ENCODE results near the gene SLC34A3. TPM values are rescaled to one million over a fixed set of nuclear protein-coding genes. Genes with fewer than 3 reads are reported as not detected.

The SLC34A3 gene
- total RNA-seq, 2 donors from 2014 or later: not detected

- no peaks in the 10 kb centered on the region for H3K9me3 Mint-ChIP-seq
- H3K36me3 Mint-ChIP-seq: peaks cover under 1% of the 10 kb centered on the region
- H3K27ac Mint-ChIP-seq: peak overlapping the region; percentile 77 to 78
- ATAC-seq (no peak), DNase-seq (ENCODE audit: low spot score) (no peak)
- peak overlapping the region; percentile 80 for H3K4me3 Mint-ChIP-seq
- peaks cover 22 to 24% of the 10 kb centered on the region in 2 donors for H3K4me1 Mint-ChIP-seq (ENCODE audit: low read depth in 2 of 2)
- H3K27me3 Mint-ChIP-seq: no peaks in the 10 kb centered on the region
These were observed 29.4 kb upstream of the SLC34A3 start for GRCh38 chr9:137201205-137201868.

GRCh38 chr9:137202966-137203365, 27.7 kb upstream of the SLC34A3 start:
- no peak for ATAC-seq

GRCh38 chr9:137204731-137205125, 26.0 kb upstream of the SLC34A3 start:
- DNase-seq (ENCODE audit: low spot score) (no peak), ATAC-seq (no peak)
- Mint-ChIP-seq H3K27me3 (no peaks in the 10 kb centered on the region), H3K36me3 (peaks cover 14% of the 10 kb centered on the region), H3K4me3 (peak overlapping the region; percentile 95), H3K4me1 (ENCODE audit: low read depth in 2 of 2) (peaks cover 38 to 41% of the 10 kb centered on the region in 2 donors), H3K9me3 (no peaks in the 10 kb centered on the region), H3K27ac (peak overlapping the region; percentile 90 to 93)

More at GRCh38 chr9:137202966-137203365, 27.7 kb upstream of the SLC34A3 start:
- H3K27ac Mint-ChIP-seq: no peak overlapping the region
- H3K9me3 Mint-ChIP-seq: no peaks in the 10 kb centered on the region
- H3K27me3 Mint-ChIP-seq: no peaks in the 10 kb centered on the region
- no peak overlapping the region for H3K4me3 Mint-ChIP-seq
- H3K4me1 Mint-ChIP-seq (ENCODE audit: low read depth in 2 of 2): peaks cover 37 to 38% of the 10 kb centered on the region in 2 donors
- peaks cover 14% of the 10 kb centered on the region for H3K36me3 Mint-ChIP-seq
- DNase-seq (ENCODE audit: low spot score): no peak

GRCh38 chr9:137205126-137206069, 25.3 kb upstream of the SLC34A3 start, which contains the start of the genes NDOR1 and TMEM203:
Gene NDOR1 (plus strand): TSS chr9:137205700. CDS start chr9:137205778, 78 bp downstream.
Gene TMEM203 (minus strand): TSS chr9:137205648. CDS start chr9:137205414, 234 bp downstream.
- no peaks in the 10 kb centered on the region for H3K27me3 Mint-ChIP-seq
- H3K36me3 Mint-ChIP-seq: peaks cover 14% of the 10 kb centered on the region
- peak within 1 kb of the TSS; percentile 95 for H3K4me3 Mint-ChIP-seq
- DNase-seq (ENCODE audit: low spot score) (peak; percentile 95), ATAC-seq (peak; percentile 67 to 72)
- H3K27ac Mint-ChIP-seq: peak within 1 kb of the TSS; percentile 90 to 93
- peaks cover 38 to 41% of the 10 kb centered on the region in 2 donors for H3K4me1 Mint-ChIP-seq (ENCODE audit: low read depth in 2 of 2)
- no peaks in the 10 kb centered on the region for H3K9me3 Mint-ChIP-seq

- Mint-ChIP-seq H3K27ac (peak overlapping the region; percentile 90 to 93), H3K36me3 (peaks cover 14% of the 10 kb centered on the region), H3K9me3 (no peaks in the 10 kb centered on the region), H3K4me1 (ENCODE audit: low read depth in 2 of 2) (peaks cover 38 to 46% of the 10 kb centered on the region in 2 donors), H3K4me3 (peak overlapping the region; percentile 95), H3K27me3 (no peaks in the 10 kb centered on the region)
- DNase-seq (ENCODE audit: low spot score) (no peak), ATAC-seq (no peak)
These were observed 24.1 kb upstream of the SLC34A3 start for GRCh38 chr9:137206602-137207001.

GRCh38 chr9:137211532-137211931, 19.2 kb upstream of the SLC34A3 start:
- Mint-ChIP-seq H3K9me3 (no peaks in the 10 kb centered on the region), H3K27ac (no peak overlapping the region), H3K4me1 (ENCODE audit: low read depth in 2 of 2) (peaks cover 12 to 22% of the 10 kb centered on the region in 2 donors), H3K4me3 (no peak overlapping the region), H3K27me3 (no peaks in the 10 kb centered on the region), H3K36me3 (peaks cover 12% of the 10 kb centered on the region)
- DNase-seq (ENCODE audit: low spot score): no peak
- no peak for ATAC-seq

GRCh38 chr9:137212520-137212919, 18.2 kb upstream of the SLC34A3 start:
- Mint-ChIP-seq H3K36me3 (peaks cover 2% of the 10 kb centered on the region), H3K27me3 (no peaks in the 10 kb centered on the region), H3K4me1 (ENCODE audit: low read depth in 2 of 2) (peaks cover 2 to 12% of the 10 kb centered on the region in 2 donors), H3K4me3 (no peak overlapping the region), H3K27ac (no peak overlapping the region), H3K9me3 (no peaks in the 10 kb centered on the region)
- DNase-seq (ENCODE audit: low spot score) (no peak), ATAC-seq (no peak)

- Mint-ChIP-seq H3K9me3 (no peaks in the 10 kb centered on the region), H3K27me3 (no peaks in the 10 kb centered on the region), H3K4me1 (ENCODE audit: low read depth in 2 of 2) (peaks cover 0 to 9% of the 10 kb centered on the region in 2 donors), H3K27ac (no peak overlapping the region), H3K36me3 (no peaks in the 10 kb centered on the region), H3K4me3 (no peak overlapping the region)
- ATAC-seq (no peak), DNase-seq (ENCODE audit: low spot score) (no peak)
These were observed 17.3 kb upstream of the SLC34A3 start for GRCh38 chr9:137213160-137214060.

- ATAC-seq (no peak), DNase-seq (ENCODE audit: low spot score) (no peak)
- Mint-ChIP-seq H3K9me3 (no peaks in the 10 kb centered on the region), H3K36me3 (no peaks in the 10 kb centered on the region), H3K27me3 (no peaks in the 10 kb centered on the region), H3K27ac (no peak overlapping the region), H3K4me1 (ENCODE audit: low read depth in 2 of 2) (peaks cover 0 to 5% of the 10 kb centered on the region in 2 donors), H3K4me3 (no peak overlapping the region)
These were observed 16.1 kb upstream of the SLC34A3 start for GRCh38 chr9:137214620-137215019.

- Mint-ChIP-seq H3K4me1 (ENCODE audit: low read depth in 2 of 2) (peaks cover 0 to 5% of the 10 kb centered on the region in 2 donors), H3K4me3 (no peak overlapping the region), H3K36me3 (no peaks in the 10 kb centered on the region), H3K9me3 (no peaks in the 10 kb centered on the region), H3K27me3 (no peaks in the 10 kb centered on the region), H3K27ac (no peak overlapping the region)
- no peak for ATAC-seq
- DNase-seq (ENCODE audit: low spot score): no peak
These were observed 15.3 kb upstream of the SLC34A3 start for GRCh38 chr9:137215196-137215986.

GRCh38 chr9:137216188-137216965, 14.3 kb upstream of the SLC34A3 start:
- H3K36me3 Mint-ChIP-seq: no peaks in the 10 kb centered on the region
- H3K4me3 Mint-ChIP-seq: no peak overlapping the region
- ATAC-seq: no peak
- no peaks in the 10 kb centered on the region for H3K9me3 Mint-ChIP-seq
- H3K4me1 Mint-ChIP-seq (ENCODE audit: low read depth in 2 of 2): peaks cover 0 to under 1% of the 10 kb centered on the region in 2 donors
- H3K27me3 Mint-ChIP-seq: no peaks in the 10 kb centered on the region
- DNase-seq (ENCODE audit: low spot score): no peak
- H3K27ac Mint-ChIP-seq: no peak overlapping the region

All from natural killer cell treated with Interleukin-12 subunit alpha and Interleukin-12 subunit beta and Interleukin-15 and Interleukin-18, amount 100 ng/mL, for 72 hours (primary cell).